ENCODE data around the gene MAST1.

DNA sequence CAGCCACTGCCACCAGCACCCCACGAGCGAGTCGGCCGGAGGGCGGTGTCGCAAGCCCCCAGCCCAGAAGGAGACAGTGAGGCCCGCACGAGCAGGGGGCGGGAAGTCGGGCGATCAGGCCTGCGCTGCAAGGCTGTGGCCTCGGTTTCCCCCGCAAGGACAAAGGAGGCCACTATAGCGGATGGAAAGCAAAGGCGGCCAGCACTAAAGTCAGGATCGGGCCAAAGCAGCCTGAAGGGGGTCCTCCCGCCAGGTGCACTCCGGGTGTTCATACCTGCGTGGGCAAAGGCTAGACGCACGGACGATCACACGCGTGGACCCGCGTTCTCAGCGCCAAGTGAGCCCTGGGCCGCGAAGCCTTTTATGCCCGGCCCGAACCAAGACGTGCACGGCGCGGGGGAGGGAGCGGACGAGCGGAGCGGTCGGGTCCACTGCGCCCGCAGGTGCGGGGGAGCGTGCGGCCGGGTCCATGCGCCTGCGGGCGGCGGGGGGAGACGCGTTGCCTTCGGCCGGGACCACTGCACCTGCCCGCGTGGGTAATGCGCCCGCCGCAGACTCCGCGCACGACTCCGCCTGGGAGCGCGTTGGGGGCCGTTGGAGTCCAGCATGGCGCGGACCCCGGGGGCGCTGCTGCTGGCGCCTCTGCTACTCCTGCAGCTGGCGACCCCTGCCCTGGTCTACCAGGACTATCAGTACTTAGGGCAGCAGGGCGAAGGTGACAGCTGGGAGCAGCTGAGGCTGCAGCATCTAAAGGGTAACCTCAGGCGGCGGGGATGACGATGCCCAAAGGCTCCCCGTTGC, 36.6 kb upstream of the MAST1 start, which contains the start of the genes PRDX2 and THSD8:
- TF ChIP-seq, protein P1, sequence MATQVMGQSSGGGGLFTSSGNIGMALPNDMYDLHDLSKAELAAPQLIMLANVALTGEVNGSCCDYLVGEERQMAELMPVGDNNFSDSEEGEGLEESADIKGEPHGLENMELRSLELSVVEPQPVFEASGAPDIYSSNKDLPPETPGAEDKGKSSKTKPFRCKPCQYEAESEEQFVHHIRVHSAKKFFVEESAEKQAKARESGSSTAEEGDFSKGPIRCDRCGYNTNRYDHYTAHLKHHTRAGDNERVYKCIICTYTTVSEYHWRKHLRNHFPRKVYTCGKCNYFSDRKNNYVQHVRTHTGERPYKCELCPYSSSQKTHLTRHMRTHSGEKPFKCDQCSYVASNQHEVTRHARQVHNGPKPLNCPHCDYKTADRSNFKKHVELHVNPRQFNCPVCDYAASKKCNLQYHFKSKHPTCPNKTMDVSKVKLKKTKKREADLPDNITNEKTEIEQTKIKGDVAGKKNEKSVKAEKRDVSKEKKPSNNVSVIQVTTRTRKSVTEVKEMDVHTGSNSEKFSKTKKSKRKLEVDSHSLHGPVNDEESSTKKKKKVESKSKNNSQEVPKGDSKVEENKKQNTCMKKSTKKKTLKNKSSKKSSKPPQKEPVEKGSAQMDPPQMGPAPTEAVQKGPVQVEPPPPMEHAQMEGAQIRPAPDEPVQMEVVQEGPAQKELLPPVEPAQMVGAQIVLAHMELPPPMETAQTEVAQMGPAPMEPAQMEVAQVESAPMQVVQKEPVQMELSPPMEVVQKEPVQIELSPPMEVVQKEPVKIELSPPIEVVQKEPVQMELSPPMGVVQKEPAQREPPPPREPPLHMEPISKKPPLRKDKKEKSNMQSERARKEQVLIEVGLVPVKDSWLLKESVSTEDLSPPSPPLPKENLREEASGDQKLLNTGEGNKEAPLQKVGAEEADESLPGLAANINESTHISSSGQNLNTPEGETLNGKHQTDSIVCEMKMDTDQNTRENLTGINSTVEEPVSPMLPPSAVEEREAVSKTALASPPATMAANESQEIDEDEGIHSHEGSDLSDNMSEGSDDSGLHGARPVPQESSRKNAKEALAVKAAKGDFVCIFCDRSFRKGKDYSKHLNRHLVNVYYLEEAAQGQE (IDR thresholded peaks at IDR 0.05; ENCODE audit: insufficient replicate concordance, low read depth) = no peak
- TF ChIP-seq POLR2AphosphoS5 (IDR thresholded peaks at IDR 0.05; ENCODE audit: low read depth) (peak; percentile 61; the same call in 1 of the 2 replicates), GABPA (IDR thresholded peaks at IDR 0.05; ENCODE audit: low read depth) (no peak), SPI1 (IDR thresholded peaks at IDR 0.05; ENCODE audit: borderline replicate concordance, low read depth) (no peak)
- TF ChIP-seq, protein P2, sequence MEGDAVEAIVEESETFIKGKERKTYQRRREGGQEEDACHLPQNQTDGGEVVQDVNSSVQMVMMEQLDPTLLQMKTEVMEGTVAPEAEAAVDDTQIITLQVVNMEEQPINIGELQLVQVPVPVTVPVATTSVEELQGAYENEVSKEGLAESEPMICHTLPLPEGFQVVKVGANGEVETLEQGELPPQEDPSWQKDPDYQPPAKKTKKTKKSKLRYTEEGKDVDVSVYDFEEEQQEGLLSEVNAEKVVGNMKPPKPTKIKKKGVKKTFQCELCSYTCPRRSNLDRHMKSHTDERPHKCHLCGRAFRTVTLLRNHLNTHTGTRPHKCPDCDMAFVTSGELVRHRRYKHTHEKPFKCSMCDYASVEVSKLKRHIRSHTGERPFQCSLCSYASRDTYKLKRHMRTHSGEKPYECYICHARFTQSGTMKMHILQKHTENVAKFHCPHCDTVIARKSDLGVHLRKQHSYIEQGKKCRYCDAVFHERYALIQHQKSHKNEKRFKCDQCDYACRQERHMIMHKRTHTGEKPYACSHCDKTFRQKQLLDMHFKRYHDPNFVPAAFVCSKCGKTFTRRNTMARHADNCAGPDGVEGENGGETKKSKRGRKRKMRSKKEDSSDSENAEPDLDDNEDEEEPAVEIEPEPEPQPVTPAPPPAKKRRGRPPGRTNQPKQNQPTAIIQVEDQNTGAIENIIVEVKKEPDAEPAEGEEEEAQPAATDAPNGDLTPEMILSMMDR (IDR thresholded peaks at IDR 0.05; ENCODE audit: insufficient read depth, low read length) = no peak
